Upper lobe of left lung (tissue), 6 donors: ENCODE data around the gene MACROD2. TPM values are rescaled to one million over a fixed set of nuclear protein-coding genes. Genes with fewer than 3 reads are reported as not detected.

ENCODE experiments used
- ATAC-seq, 2 donors: fragments of 200-7000 bp; cut with Tn5 transposase; one replicate each; pipeline ENCODE4 v1.9.1; 2022; ENCODE audit warnings: mild to moderate bottlenecking in 2 of 2, moderate library complexity in 2 of 2; ENCODE audit not compliant: low FRiP score in 2 of 2
- DNase-seq, 2 donors: peaks; one replicate each; pipeline ENCODE4 v3.0.0-alpha.2; 2019 to 2020
- H3K27ac ChIP-seq, 4 donors: fragments of 200-600 bp; sonication (generic); one replicate each; pipeline ENCODE4 v1.5.1; 2016 to 2019
- H3K27me3 ChIP-seq, 4 donors: fragments of 200-600 bp; sonication (generic); one replicate each; pipeline ENCODE4 v1.5.1; 2017 to 2019
- H3K36me3 ChIP-seq, 4 donors: fragments of 200-600 bp; sonication (generic); one replicate each; pipeline ENCODE4 v1.5.1; 2016 to 2019
- H3K4me1 ChIP-seq, 4 donors: fragments of 200-600 bp; sonication (generic); one replicate each; pipeline ENCODE4 v1.5.1; 2018 to 2019
- H3K4me3 ChIP-seq, 4 donors: fragments of 200-600 bp; sonication (generic); one replicate each; pipeline ENCODE4 v1.5.1; 2017 to 2019; ENCODE audit warnings: mild to moderate bottlenecking in 2 of 4, moderate library complexity in 1 of 4
- H3K9me3 ChIP-seq, 4 donors: fragments of 200-600 bp; sonication (generic); one replicate each; pipeline ENCODE4 v1.5.1; 2018 to 2019
- CTCF ChIP-seq, 6 experiments: fragments of 450-650 bp in 4 of 6; fragments of 200-600 bp in 2 of 6; sonication (generic) in 2 of 6; IDR thresholded peaks; one replicate each; pipeline ENCODE4 v1.5.1; 2016 to 2019; ENCODE audit warnings: antibody characterized with exemption in 6 of 6
- EP300 ChIP-seq, 4 donors: sonication (generic); formaldehyde crosslinking; IDR thresholded peaks; one replicate each; pipeline ENCODE4 v1.5.1; 2017; ENCODE audit warnings: antibody characterized with exemption in 4 of 4, control low read depth in 2 of 4
- POLR2A ChIP-seq, 4 donors: fragments of 450-650 bp; IDR thresholded peaks; one replicate each; pipeline ENCODE4 v1.5.1; 2016 to 2017; ENCODE audit warnings: antibody characterized with exemption in 4 of 4, mild to moderate bottlenecking in 2 of 4
- POLR2AphosphoS5 ChIP-seq, 2 donors: sonication (generic); formaldehyde crosslinking; IDR thresholded peaks; one replicate each; pipeline ENCODE4 v1.5.1; 2017; ENCODE audit warnings: antibody characterized with exemption in 2 of 2
- WGBS, 2 donors: methylation state at CpG; one replicate each; pipeline ENCODE4 v1.1.5; 2017 to 2018; 5-methylcytosine and 5-hydroxymethylcytosine counted together
- total RNA-seq, 6 donors: library from RNA; depleted of rRNA in 4 of 6; stranded (reverse); fragments of >200 nt in 4 of 6; gene quantifications; one replicate each; pipeline versions ENCODE4 v1.1.0 to v1.2.1, GENCODE V29; 2016 to 2021
- donor health status: DM: no; HTN: no; CAD: no; lungs with moderate emphysema.
- donor health status: DM: no; HTN: yes; CAD: no; lungs with severe emphysema.

Gene MACROD2
- total RNA-seq, 6 donors from 2014 or later = 20.7 to 84.3 (median 36.3) TPM

- ATAC-seq (no peak), DNase-seq (no peak)
- TF ChIP-seq POLR2A (IDR thresholded peaks at IDR 0.05) (no peak), CTCF (IDR thresholded peaks at IDR 0.05) (no peak), POLR2AphosphoS5 (IDR thresholded peaks at IDR 0.05) (no peak), EP300 (IDR thresholded peaks at IDR 0.05) (no peak)
- Histone ChIP-seq H3K36me3 (no peaks in the 10 kb centered on the region), H3K27me3 (no peaks in the 10 kb centered on the region), H3K4me3 (peak overlapping the region in 3 of 4 donors; percentile 41 to 50 (median 43)), H3K27ac (peak overlapping the region; percentile 35 to 80 (median 70)), H3K9me3 (no peaks in the 10 kb centered on the region), H3K4me1 (no peaks in the 10 kb centered on the region)
These were observed 339.7 kb downstream of the MACROD2 start for GRCh38 chr20:14335052-14335451.

- WGBS, 2 donors = 24 to 34% methylated on average over 4 of the region's 4 CpGs
- no peak for TF ChIP-seq CTCF (IDR thresholded peaks at IDR 0.05)
- no peaks in the 10 kb centered on the region for H3K9me3 ChIP-seq
- H3K4me3 ChIP-seq = peak overlapping the region in 3 of 4 donors; percentile 41 to 50 (median 43)
- H3K4me1 ChIP-seq = no peaks in the 10 kb centered on the region
- no peaks in the 10 kb centered on the region for H3K36me3 ChIP-seq
- peak overlapping the region; percentile 70 to 80 (median 73) for H3K27ac ChIP-seq
- H3K27me3 ChIP-seq = no peaks in the 10 kb centered on the region
- ATAC-seq = peak in 1 of 2 donors; percentile 22
- DNase-seq = no peak
These were observed 341.4 kb downstream of the MACROD2 start for GRCh38 chr20:14336686-14337085.

- 25% methylated on average over 12 of the region's 12 CpGs for WGBS, 2 donors
- peak in 1 of 2 donors; percentile 89 for DNase-seq
- TF ChIP-seq POLR2AphosphoS5 (IDR thresholded peaks at IDR 0.05) = peak; percentile 91 to 97
- TF ChIP-seq CTCF (IDR thresholded peaks at IDR 0.05) = peak; percentile 1 to 84 (median 66)
- TF ChIP-seq POLR2A (IDR thresholded peaks at IDR 0.05) = peak in 3 of 4 donors; percentile 88 to 98 (median 94)
- TF ChIP-seq EP300 (IDR thresholded peaks at IDR 0.05) = peak in 2 of 4 donors; percentile 43 to 65
- ATAC-seq = peak; percentile 95 to 96
- peak within 1 kb of the TSS in 3 of 4 donors; percentile 41 to 50 (median 43) for H3K4me3 ChIP-seq
- H3K27ac ChIP-seq = peak within 1 kb of the TSS; percentile 70 to 80 (median 73)
- H3K36me3 ChIP-seq = no peaks in the 10 kb centered on the region
- no peaks in the 10 kb centered on the region for H3K9me3 ChIP-seq
- H3K27me3 ChIP-seq = no peaks in the 10 kb centered on the region
- H3K4me1 ChIP-seq = no peaks in the 10 kb centered on the region
These were observed 342.3 kb downstream of the MACROD2 start, which contains the start of gene FLRT3 for GRCh38 chr20:14337400-14338171. TSS of gene FLRT3 (minus strand) at chr20:14337612. CDS start at chr20:14327506, 10,106 bp downstream.

GRCh38 chr20:14341801-14342200, 346.5 kb downstream of the MACROD2 start:
- no peaks in the 10 kb centered on the region for H3K36me3 ChIP-seq
- TF ChIP-seq CTCF (IDR thresholded peaks at IDR 0.05) (no peak), POLR2A (IDR thresholded peaks at IDR 0.05) (no peak), EP300 (IDR thresholded peaks at IDR 0.05) (no peak), POLR2AphosphoS5 (IDR thresholded peaks at IDR 0.05) (no peak)
- no peaks in the 10 kb centered on the region for H3K9me3 ChIP-seq
- WGBS, 2 donors = 50 to 58% methylated on average over 4 of the region's 4 CpGs
- ATAC-seq (no peak), DNase-seq (no peak)
- H3K4me1 ChIP-seq = no peaks in the 10 kb centered on the region
- no peak overlapping the region for H3K27ac ChIP-seq
- no peak overlapping the region for H3K4me3 ChIP-seq
- H3K27me3 ChIP-seq = no peaks in the 10 kb centered on the region

- Histone ChIP-seq H3K4me3 (no peak overlapping the region), H3K27me3 (no peaks in the 10 kb centered on the region), H3K9me3 (no peaks in the 10 kb centered on the region), H3K36me3 (no peaks in the 10 kb centered on the region), H3K4me1 (no peaks in the 10 kb centered on the region), H3K27ac (no peak overlapping the region)
- 50 to 78% methylated on average over 1 of the region's 1 CpG for whole genome bisulfite sequencing, 2 donors
- no peak for TF ChIP-seq POLR2A (IDR thresholded peaks at IDR 0.05)
- no peak for TF ChIP-seq POLR2AphosphoS5 (IDR thresholded peaks at IDR 0.05)
- TF ChIP-seq EP300 (IDR thresholded peaks at IDR 0.05) = no peak
- no peak for TF ChIP-seq CTCF (IDR thresholded peaks at IDR 0.05)
- no peak for ATAC-seq
- DNase-seq = no peak
These were observed 347.6 kb downstream of the MACROD2 start for GRCh38 chr20:14342918-14343317.
